Immature natural killer cell (primary cell): ENCODE measurements around the gene AVPI1. TPM values are rescaled to one million over a fixed set of nuclear protein-coding genes. Genes with fewer than 3 reads are reported as not detected.
"Not testable (repeated sequence)": the region's sequence is repeated elsewhere in the genome, so short reads cannot be mapped to it uniquely, and the experiment has no call there.

Experiments used
- DNase-seq, 3 donors: peaks; one replicate each; pipeline ENCODE4 v3.0.0; 2022; ENCODE audit warnings: mixed read lengths in 1 of 3
- H3K27ac Mint-ChIP-seq, 6 donors: one replicate each; pipeline ENCODE4 v1.8.0; 2020; ENCODE audit warnings: mixed read lengths in 6 of 6, mild to moderate bottlenecking in 5 of 6, inconsistent platforms in 4 of 6, moderate library complexity in 3 of 6
- H3K27me3 Mint-ChIP-seq, 3 donors: one replicate each; pipeline ENCODE4 v1.8.0; 2020 to 2021; ENCODE audit warnings: low read depth in 3 of 3, mild to moderate bottlenecking in 3 of 3, mixed read lengths in 3 of 3, moderate library complexity in 3 of 3, inconsistent platforms in 1 of 3
- H3K36me3 Mint-ChIP-seq, 3 donors: one replicate each; pipeline ENCODE4 v1.8.0; 2020; ENCODE audit warnings: mixed read lengths in 3 of 3, inconsistent platforms in 2 of 3, mild to moderate bottlenecking in 2 of 3
- H3K4me1 Mint-ChIP-seq, 2 donors: one replicate each; pipeline ENCODE4 v1.8.0; 2020; ENCODE audit warnings: inconsistent platforms in 2 of 2, mild to moderate bottlenecking in 2 of 2, mixed read lengths in 2 of 2, moderate library complexity in 1 of 2
- H3K4me3 Mint-ChIP-seq, 5 donors: one replicate each; pipeline ENCODE4 v1.8.0; 2020; ENCODE audit warnings: mild to moderate bottlenecking in 5 of 5, mixed read lengths in 5 of 5, inconsistent platforms in 3 of 5, moderate library complexity in 3 of 5
- H3K9me3 Mint-ChIP-seq, 6 donors: one replicate each; pipeline ENCODE4 v1.8.0; 2020; ENCODE audit warnings: mild to moderate bottlenecking in 6 of 6, mixed read lengths in 6 of 6, inconsistent platforms in 4 of 6, moderate library complexity in 3 of 6
- polyA plus RNA-seq, 3 donors: library from polyadenylated mRNA; unstranded; fragments of 300-500 nt; fragmentation: Illumina TruSeq; gene quantifications; one replicate each; pipeline ENCODE4 v1.2.3, GENCODE V29; 2021

The AVPI1 gene
- polyA plus RNA-seq, 3 donors from 2014 or later: 3.0 to 14.1 (median 4.4) TPM

DNA sequence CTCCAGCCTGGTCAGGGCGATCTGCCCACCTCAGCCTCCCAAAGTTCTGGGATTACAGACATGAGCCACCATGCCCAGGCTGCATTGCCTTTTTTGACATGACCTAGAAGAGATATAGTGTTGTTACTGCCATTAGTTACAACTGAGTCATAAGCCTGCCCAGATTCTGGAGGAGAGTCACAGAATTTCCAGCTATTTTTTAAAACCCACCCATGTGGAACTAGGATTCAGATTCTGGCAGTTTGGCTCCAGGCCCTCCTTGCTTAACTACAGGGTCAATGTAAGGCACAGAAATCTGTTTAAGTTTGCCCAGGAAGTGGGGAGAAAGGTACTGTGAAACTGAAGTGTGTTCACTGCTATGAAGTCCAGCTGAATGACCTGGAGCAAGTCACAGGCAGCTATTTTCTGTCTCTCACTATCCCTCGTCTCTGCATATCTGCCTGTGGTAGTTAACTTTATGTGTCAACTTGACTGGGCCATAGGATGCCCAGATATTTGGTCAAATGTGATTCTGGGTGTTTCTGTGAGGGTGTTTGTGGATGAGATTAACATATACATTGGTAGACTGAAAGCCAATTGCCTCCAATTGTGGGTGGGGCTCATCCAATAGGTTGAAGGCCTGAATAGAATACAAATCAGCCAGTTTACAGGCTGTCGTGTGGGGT, 18.1 kb upstream of the AVPI1 start:
- peaks cover 0 to 3% (median 0%) of the 10 kb centered on the region in 3 donors for H3K36me3 Mint-ChIP-seq
- H3K4me1 Mint-ChIP-seq: no peaks in the 10 kb centered on the region
- DNase-seq: no peak
- no peaks in the 10 kb centered on the region for H3K9me3 Mint-ChIP-seq
- peaks cover 0 to 9% (median 7%) of the 10 kb centered on the region in 3 donors for H3K27me3 Mint-ChIP-seq
- no peak overlapping the region for H3K4me3 Mint-ChIP-seq
- H3K27ac Mint-ChIP-seq: no peak overlapping the region

DNA sequence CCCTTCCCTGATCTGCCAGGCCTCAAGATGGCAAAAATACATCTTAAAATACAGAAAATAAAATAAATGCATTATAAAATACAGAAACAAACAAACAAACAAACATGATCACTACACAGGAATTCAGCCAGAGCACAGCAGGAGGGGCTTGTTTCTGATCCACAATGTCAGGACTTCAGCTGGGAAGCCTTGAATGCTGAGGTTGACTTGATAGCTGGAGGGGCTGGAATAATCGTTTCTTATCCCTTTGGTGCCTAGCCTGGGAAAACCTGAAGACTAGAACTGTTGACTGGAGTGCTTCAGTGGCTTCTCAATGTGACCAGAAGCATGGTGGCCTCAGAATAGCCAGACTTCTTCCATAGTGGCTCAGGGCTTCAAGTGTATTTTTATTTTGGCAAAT, 17.3 kb upstream of the AVPI1 start:
- H3K4me1 Mint-ChIP-seq: no peaks in the 10 kb centered on the region
- H3K36me3 Mint-ChIP-seq: peaks cover 0 to 3% (median 0%) of the 10 kb centered on the region in 3 donors
- no peak overlapping the region for H3K4me3 Mint-ChIP-seq
- no peaks in the 10 kb centered on the region for H3K9me3 Mint-ChIP-seq
- no peak overlapping the region for H3K27ac Mint-ChIP-seq
- peaks cover 0 to 7% (median 6%) of the 10 kb centered on the region in 3 donors for H3K27me3 Mint-ChIP-seq
- DNase-seq: no peak

- Mint-ChIP-seq H3K4me3 (no peak overlapping the region), H3K36me3 (peaks cover 0 to 3% (median 0%) of the 10 kb centered on the region in 3 donors), H3K4me1 (no peaks in the 10 kb centered on the region), H3K9me3 (no peaks in the 10 kb centered on the region), H3K27ac (no peak overlapping the region), H3K27me3 (peaks cover 0 to 9% (median 8%) of the 10 kb centered on the region in 3 donors)
- no peak for DNase-seq
Measured at GRCh38 chr10:97703398-97704067, 16.5 kb upstream of the AVPI1 start.

DNA sequence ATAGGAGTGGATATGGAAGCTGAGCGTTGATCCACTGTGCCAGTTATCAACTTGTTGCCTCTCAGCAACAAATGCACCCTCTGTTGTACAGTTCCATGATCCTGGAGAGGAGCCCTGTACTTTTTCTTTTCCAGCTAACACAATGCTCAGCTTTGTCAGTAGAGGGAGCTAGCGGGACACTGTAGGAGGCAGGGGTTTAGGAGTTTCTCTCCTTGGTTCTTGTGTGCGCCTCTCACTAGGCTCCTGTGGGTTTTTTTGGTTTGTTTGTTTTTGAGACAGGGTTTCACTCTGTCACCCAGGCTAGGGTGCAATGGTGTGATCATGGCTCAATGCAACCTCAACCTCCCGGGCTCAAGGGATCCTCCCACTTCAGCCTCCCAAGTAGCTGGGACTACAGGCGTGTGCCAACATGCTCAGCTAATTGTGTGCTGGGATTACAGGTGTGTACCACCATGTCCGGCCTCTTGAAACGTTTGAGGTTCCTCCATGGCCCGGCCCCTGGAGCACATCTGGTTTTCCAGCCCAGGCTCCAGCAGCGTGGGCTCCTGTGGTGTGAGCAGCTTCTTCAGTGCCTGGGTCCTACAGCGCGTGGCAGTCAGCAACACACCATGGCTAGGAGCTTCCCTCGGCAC, 14.5 kb upstream of the AVPI1 start:
- Mint-ChIP-seq H3K4me3 (no peak overlapping the region), H3K4me1 (no peaks in the 10 kb centered on the region), H3K36me3 (peaks cover 0 to 3% (median 0%) of the 10 kb centered on the region in 3 donors), H3K27ac (no peak overlapping the region), H3K27me3 (peaks cover 0 to 8% (median 3%) of the 10 kb centered on the region in 3 donors), H3K9me3 (no peaks in the 10 kb centered on the region)
- DNase-seq: peak; percentile 52 to 63 (median 53)

DNA sequence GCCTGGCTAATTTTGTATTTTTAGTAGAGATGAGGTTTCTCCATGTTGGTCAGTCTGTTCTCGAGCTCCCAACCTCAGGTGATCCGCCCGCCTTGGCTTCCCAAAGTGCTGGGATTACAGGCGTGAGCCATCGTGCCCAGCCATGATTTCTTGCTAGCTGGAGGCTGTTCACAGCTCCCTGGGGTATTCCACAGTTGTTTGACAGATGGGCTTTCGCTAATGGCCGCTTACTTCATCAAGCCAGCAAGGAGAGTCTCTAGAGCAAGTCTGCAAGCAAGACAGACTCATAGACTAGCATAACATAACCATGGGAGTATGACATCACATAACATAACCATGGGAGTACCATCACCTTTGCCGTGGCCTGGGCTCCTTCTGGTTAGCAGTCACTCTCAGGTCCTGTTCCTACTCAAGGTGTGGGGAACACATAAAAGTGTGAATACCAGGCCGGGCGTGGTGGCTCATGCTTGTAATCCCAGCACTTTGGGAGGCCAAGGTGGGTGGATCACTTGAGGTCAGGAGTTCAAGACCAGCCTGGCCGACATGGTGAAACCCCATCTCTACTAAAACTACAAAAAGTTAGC, 11.1 kb upstream of the AVPI1 start:
- DNase-seq, H3K4me1 Mint-ChIP-seq, H3K36me3 Mint-ChIP-seq, H3K4me3 Mint-ChIP-seq, H3K27me3 Mint-ChIP-seq, H3K9me3 Mint-ChIP-seq: not testable (repeated sequence)
- peak overlapping the region in 1 of 6 donors; percentile 11 for H3K27ac Mint-ChIP-seq

DNA sequence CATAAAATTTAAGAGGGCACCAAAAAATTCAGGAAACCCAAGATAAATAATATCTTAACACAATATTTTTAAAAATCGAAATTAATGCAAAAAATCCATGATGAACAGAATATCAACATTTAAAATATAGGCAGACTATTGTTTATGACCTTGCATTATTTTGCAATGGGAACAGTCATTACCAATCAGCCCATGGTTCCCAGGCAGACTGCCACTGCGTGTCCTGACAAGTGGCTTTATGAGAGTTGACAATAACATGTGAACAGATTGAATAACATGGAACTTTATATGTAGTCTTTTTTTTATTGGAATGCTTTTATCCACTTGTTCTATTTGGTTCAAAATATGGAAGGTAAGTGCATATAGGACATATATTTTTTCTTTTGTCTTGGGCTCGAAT, 3.1 kb upstream of the AVPI1 start:
- Mint-ChIP-seq H3K9me3 (no peaks in the 10 kb centered on the region), H3K27me3 (peaks cover 0 to 7% (median 2%) of the 10 kb centered on the region in 3 donors), H3K4me1 (peaks cover 20 to 23% of the 10 kb centered on the region in 2 donors), H3K27ac (peak overlapping the region in 3 of 6 donors; percentile 11 to 50 (median 11)), H3K36me3 (peaks cover 0 to 3% (median 0%) of the 10 kb centered on the region in 3 donors), H3K4me3 (no peak overlapping the region)
- DNase-seq: no peak

DNA sequence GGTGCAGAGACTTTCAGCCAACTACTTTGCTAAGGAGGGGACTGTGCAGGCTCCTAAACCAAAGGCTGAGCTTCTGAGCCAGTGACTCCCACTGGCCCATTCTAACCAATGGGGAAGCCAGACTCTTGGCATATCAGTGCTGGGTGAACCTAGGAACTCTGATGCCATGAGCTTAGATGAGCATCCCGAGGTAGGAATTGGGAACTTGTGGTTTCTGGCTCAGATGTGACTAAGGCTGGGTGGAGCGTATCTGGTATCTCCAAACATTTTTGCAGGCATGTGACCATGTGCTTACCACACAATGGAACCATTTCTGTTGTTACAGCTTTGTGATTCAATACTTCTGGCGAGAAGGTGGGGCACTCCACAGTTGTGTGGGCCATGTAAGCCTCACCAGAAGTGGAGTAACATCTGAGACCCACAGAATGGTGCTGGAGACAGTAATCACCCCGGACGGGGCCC, 2.5 kb upstream of the AVPI1 start:
- Mint-ChIP-seq H3K27ac (peak overlapping the region in 1 of 6 donors; percentile 50), H3K9me3 (no peaks in the 10 kb centered on the region), H3K36me3 (peaks cover 0 to 3% (median 0%) of the 10 kb centered on the region in 3 donors), H3K4me3 (no peak overlapping the region), H3K4me1 (peaks cover 20 to 27% of the 10 kb centered on the region in 2 donors), H3K27me3 (peaks cover 0 to 7% (median 2%) of the 10 kb centered on the region in 3 donors)
- no peak for DNase-seq

- Mint-ChIP-seq H3K4me3 (peak overlapping the region; percentile 84 to 89 (median 88)), H3K9me3 (no peaks in the 10 kb centered on the region), H3K27ac (peak overlapping the region; percentile 45 to 96 (median 92)), H3K4me1 (peaks cover 20 to 27% of the 10 kb centered on the region in 2 donors), H3K36me3 (no peaks in the 10 kb centered on the region), H3K27me3 (peaks cover 0 to 7% (median 0%) of the 10 kb centered on the region in 3 donors)
- no peak for DNase-seq
Measured at GRCh38 chr10:97687785-97688781, 1.0 kb upstream of the AVPI1 start.

DNA sequence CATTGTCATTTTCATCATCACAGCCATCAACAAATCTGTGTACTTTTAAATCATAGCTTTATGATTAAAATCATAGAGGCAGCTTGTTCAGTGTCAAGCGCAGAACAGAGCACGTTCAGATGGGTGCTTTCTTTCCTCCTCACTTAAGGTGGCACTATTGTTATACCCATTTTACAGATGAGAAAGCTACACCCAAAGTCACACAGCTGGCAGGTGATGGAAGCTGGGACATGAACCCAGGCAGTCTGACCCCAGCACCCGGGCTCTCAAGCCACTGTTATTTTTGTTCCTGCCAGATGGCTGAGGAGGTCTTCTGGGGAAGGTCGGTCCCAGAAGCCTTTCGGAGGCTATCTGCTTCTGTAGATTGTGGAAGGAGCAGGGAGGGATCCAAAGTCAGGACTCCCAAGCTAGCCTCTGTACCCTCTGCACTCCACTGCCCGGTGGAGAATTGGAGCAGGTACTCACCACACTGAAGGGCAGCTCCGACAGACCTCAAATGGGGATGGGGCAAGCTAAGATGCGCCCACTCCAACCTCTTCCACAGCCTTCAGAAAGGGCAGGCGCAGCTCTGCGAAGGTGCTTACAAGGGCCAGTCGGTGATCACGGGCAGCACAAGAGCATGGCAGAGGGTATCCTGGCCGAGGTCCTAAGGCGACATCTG, 610 bp downstream of the AVPI1 start:
- Mint-ChIP-seq H3K36me3 (no peaks in the 10 kb centered on the region), H3K27me3 (peaks cover 0 to 9% (median 0%) of the 10 kb centered on the region in 3 donors), H3K9me3 (no peaks in the 10 kb centered on the region), H3K4me3 (peak overlapping the region; percentile 84 to 89 (median 88)), H3K4me1 (peaks cover 20 to 27% of the 10 kb centered on the region in 2 donors), H3K27ac (peak overlapping the region; percentile 79 to 96 (median 90))
- DNase-seq: peak in 2 of 3 donors; percentile 8 to 23

DNA sequence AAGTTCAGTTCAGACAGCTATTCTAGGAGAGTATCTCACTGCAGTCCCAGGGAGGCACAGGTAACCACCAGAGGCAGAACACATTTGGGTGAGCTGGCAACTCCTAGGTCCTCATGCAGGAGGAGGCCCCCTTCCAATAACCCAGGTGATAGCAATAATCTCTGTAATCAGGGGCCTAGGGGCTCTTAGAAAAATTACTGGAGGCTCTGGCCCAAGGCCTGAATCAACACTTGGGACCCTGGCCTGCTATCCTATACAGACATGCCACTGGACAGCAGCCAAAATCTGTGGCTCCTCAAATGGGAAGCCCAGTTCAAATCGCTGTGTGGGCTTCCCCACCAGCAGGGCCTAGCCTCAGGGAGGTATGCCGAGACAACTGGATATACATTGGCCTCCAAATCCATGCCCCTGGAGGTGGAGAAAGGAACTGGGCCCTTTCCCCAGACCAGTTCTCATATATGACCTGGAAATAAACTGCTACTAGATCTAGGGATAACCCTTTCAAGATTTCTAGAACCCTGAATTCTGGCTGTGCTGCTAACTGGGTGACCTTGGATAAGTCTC, 1.6 kb downstream of the AVPI1 start:
- no peaks in the 10 kb centered on the region for H3K9me3 Mint-ChIP-seq
- peaks cover 20 to 27% of the 10 kb centered on the region in 2 donors for H3K4me1 Mint-ChIP-seq
- no peaks in the 10 kb centered on the region for H3K36me3 Mint-ChIP-seq
- peaks cover 0 to 9% (median 0%) of the 10 kb centered on the region in 3 donors for H3K27me3 Mint-ChIP-seq
- H3K27ac Mint-ChIP-seq: peak overlapping the region in 5 of 6 donors; percentile 17 to 96 (median 49)
- no peak for DNase-seq
- peak overlapping the region; percentile 84 to 89 (median 88) for H3K4me3 Mint-ChIP-seq

DNA sequence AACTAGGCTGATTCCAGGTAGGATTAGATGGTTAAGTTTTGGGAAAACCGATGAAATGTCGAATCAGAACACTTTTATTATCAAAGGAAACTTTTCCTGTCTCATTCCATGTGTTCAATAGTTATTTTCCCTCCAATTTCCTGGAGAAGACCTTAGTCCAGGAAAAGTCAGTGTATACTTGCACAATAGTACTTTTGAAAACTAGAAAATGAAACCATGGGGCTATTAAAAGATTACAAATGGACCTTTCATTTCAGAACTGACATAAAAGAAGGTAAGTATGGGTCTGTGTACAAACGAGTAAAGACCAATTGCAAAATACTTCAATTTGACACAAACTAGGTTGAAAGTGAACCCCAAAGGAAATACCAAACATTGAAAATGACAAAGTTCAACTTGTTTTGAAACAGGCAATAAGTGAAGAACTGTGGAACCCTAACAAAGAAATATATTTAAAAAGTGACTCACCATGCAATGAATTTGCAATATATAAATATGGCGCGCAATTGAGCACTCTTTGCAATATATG, 2.1 kb downstream of the AVPI1 start:
- no peak for DNase-seq
- H3K9me3 Mint-ChIP-seq: no peaks in the 10 kb centered on the region
- H3K4me3 Mint-ChIP-seq: peak overlapping the region in 2 of 5 donors; percentile 7 to 29
- H3K4me1 Mint-ChIP-seq: peaks cover 20 to 27% of the 10 kb centered on the region in 2 donors
- H3K27me3 Mint-ChIP-seq: peaks cover 0 to 9% (median 0%) of the 10 kb centered on the region in 3 donors
- H3K27ac Mint-ChIP-seq: peak overlapping the region in 2 of 6 donors; percentile 49
- no peaks in the 10 kb centered on the region for H3K36me3 Mint-ChIP-seq

DNA sequence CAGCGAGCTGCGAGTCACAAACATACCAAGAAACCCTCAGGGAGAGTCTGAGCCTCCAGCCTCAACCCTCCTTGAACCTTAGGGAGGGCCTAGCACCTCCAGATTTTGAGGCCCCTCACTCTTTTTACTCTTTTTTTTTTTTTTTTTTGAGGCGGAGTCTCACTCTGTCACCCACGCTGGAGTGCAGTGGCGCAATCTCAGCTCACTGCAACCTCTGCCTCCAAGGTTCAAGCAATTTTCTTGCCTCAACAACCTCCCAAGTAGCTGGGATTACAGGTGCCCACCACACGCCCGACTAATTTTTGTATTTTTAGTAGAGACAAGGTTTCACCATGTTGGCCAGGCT, 2.7 kb downstream of the AVPI1 start:
- not testable (repeated sequence) for DNase-seq, H3K27me3 Mint-ChIP-seq, H3K9me3 Mint-ChIP-seq, H3K4me3 Mint-ChIP-seq, H3K36me3 Mint-ChIP-seq, H3K27ac Mint-ChIP-seq
- H3K4me1 Mint-ChIP-seq: peaks cover 20 to 27% of the 10 kb centered on the region in 2 donors
